ENCODE data around the gene PSMB8. TPM values are rescaled to one million over a fixed set of nuclear protein-coding genes. Genes with fewer than 3 reads are reported as not detected.

PSMB8 gene
- total RNA-seq, 1 experiment from 2014 or later, result 0.96 TPM

DNA sequence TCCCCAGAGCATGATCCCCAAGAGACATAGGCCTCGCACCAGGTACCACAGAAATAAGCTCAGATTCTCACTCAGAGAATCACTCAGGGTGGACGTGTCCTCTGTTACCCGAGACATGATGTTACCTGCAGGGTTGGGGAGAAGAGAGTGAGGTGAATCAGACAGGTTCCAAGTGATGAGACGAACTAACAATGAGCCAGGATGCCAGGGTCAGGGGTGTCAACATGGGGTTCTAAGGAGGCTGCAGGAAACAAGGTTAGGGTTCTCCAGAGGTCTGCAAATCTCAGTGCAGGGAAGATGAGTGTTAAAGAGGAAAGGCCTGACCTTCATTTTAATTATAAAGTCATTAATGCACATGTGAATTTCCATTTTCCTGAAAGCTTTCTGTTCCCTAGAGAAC, 7.2 kb upstream of the PSMB8 start:
- ATAC-seq, result no peak
- no peaks in the 10 kb centered on the region; a peak in 1 of 4 replicates for H3K36me3 ChIP-seq (ENCODE audit: control insufficient read depth in 1 of 2, insufficient read depth in 2 of 2, low read length in 2 of 2)
- POLR2A ChIA-PET, result no interaction called here

More for the DNA sequence above, 7.2 kb upstream of the PSMB8 start:
- H3K9me3 ChIP-seq (ENCODE audit: control insufficient read depth in 1 of 2, insufficient read depth in 1 of 2, low read depth in 1 of 2, low read length in 2 of 2), result no peaks in the 10 kb centered on the region
- intact Hi-C loops (cut with micrococcal nuclease), result loop anchor here (1.0 kb wide), 1 partner anchor 9 kb away; no protein-coding TSS in a partner anchor
- no peak overlapping the region for H3K4me3 ChIP-seq (replicated peaks in 1 of 2; ENCODE audit: low read depth in 1 of 2, low read length in 2 of 2)
- no peaks in the 10 kb centered on the region for H4K20me1 ChIP-seq (ENCODE audit: insufficient read depth)
- H3K79me2 ChIP-seq (ENCODE audit: insufficient read depth, low read length), result no peaks in the 10 kb centered on the region
- H2AFZ ChIP-seq (ENCODE audit: low read depth, low read length, poor library complexity, severe bottlenecking), result no peak overlapping the region
- DNase-seq (ENCODE audit: low read depth, low spot score), result no peak
- H3K27me3 ChIP-seq (ENCODE audit: insufficient read depth, low read length), result no peaks in the 10 kb centered on the region
- ChIA-PET RAD21 (ENCODE audit: low non-redundant PET in 1 of 2, low total read pairs in 2 of 2, uncharacterized antibody in 2 of 2, unreplicated experiment in 2 of 2) (no interaction called here), CTCF (interaction anchor here (1.5 to 2.0 kb wide), 2 partner anchors 10 to 13 kb away, joined by 8 to 9 read pairs; partner anchors contain the start of gene TAP2)
- H3K4me1 ChIP-seq (ENCODE audit: control insufficient read depth in 1 of 2, insufficient read depth in 2 of 2, low read length in 2 of 2), result peaks cover 8 to 17% of the 10 kb centered on the region in 2 experiments; a peak in 3 of 4 replicates
- H3K4me2 ChIP-seq (ENCODE audit: low read length), result no peak overlapping the region
- no peak for TF ChIP-seq YY1 (IDR thresholded peaks at IDR 0.05; ENCODE audit: extremely low read depth, insufficient replicate concordance, low read depth, low read length)
- TF ChIP-seq, protein P1, sequence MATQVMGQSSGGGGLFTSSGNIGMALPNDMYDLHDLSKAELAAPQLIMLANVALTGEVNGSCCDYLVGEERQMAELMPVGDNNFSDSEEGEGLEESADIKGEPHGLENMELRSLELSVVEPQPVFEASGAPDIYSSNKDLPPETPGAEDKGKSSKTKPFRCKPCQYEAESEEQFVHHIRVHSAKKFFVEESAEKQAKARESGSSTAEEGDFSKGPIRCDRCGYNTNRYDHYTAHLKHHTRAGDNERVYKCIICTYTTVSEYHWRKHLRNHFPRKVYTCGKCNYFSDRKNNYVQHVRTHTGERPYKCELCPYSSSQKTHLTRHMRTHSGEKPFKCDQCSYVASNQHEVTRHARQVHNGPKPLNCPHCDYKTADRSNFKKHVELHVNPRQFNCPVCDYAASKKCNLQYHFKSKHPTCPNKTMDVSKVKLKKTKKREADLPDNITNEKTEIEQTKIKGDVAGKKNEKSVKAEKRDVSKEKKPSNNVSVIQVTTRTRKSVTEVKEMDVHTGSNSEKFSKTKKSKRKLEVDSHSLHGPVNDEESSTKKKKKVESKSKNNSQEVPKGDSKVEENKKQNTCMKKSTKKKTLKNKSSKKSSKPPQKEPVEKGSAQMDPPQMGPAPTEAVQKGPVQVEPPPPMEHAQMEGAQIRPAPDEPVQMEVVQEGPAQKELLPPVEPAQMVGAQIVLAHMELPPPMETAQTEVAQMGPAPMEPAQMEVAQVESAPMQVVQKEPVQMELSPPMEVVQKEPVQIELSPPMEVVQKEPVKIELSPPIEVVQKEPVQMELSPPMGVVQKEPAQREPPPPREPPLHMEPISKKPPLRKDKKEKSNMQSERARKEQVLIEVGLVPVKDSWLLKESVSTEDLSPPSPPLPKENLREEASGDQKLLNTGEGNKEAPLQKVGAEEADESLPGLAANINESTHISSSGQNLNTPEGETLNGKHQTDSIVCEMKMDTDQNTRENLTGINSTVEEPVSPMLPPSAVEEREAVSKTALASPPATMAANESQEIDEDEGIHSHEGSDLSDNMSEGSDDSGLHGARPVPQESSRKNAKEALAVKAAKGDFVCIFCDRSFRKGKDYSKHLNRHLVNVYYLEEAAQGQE (IDR thresholded peaks at IDR 0.05; ENCODE audit: low read depth), result no peak
- TF ChIP-seq JUND (IDR thresholded peaks at IDR 0.05), result no peak
- no peak for TF ChIP-seq CEBPB (IDR thresholded peaks at IDR 0.05; ENCODE audit: low read depth)
- TF ChIP-seq POLR2A (IDR thresholded peaks at IDR 0.05; ENCODE audit: borderline replicate concordance, extremely low read depth, insufficient read depth, insufficient read length), result no peak
- no peak for TF ChIP-seq ZNF274 (IDR thresholded peaks at IDR 0.05; ENCODE audit: low read depth, low read length)
- no peak for TF ChIP-seq TCF7L2 (IDR thresholded peaks at IDR 0.05; ENCODE audit: borderline replicate concordance, extremely low read depth, insufficient read depth, insufficient read length)
- TF ChIP-seq, protein P2, sequence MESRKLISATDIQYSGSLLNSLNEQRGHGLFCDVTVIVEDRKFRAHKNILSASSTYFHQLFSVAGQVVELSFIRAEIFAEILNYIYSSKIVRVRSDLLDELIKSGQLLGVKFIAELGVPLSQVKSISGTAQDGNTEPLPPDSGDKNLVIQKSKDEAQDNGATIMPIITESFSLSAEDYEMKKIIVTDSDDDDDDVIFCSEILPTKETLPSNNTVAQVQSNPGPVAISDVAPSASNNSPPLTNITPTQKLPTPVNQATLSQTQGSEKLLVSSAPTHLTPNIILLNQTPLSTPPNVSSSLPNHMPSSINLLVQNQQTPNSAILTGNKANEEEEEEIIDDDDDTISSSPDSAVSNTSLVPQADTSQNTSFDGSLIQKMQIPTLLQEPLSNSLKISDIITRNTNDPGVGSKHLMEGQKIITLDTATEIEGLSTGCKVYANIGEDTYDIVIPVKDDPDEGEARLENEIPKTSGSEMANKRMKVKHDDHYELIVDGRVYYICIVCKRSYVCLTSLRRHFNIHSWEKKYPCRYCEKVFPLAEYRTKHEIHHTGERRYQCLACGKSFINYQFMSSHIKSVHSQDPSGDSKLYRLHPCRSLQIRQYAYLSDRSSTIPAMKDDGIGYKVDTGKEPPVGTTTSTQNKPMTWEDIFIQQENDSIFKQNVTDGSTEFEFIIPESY (IDR thresholded peaks at IDR 0.05; ENCODE audit: extremely low read depth, insufficient replicate concordance, low read length), result no peak
- TF ChIP-seq EZH2phosphoT487 (IDR thresholded peaks at IDR 0.05; ENCODE audit: borderline replicate concordance), result no peak
- no peak for TF ChIP-seq RAD21 (IDR thresholded peaks at IDR 0.05; ENCODE audit: low read depth)
- no peak for TF ChIP-seq FOSL1 (IDR thresholded peaks at IDR 0.05; ENCODE audit: low read depth)
- TF ChIP-seq SIN3A (IDR thresholded peaks at IDR 0.05; ENCODE audit: low read depth), result no peak
- TF ChIP-seq POLR2AphosphoS5 (IDR thresholded peaks at IDR 0.05; ENCODE audit: low read depth, low read length), result no peak
- TF ChIP-seq SP1 (IDR thresholded peaks at IDR 0.05; ENCODE audit: low read depth), result no peak
- TF ChIP-seq, protein P3, sequence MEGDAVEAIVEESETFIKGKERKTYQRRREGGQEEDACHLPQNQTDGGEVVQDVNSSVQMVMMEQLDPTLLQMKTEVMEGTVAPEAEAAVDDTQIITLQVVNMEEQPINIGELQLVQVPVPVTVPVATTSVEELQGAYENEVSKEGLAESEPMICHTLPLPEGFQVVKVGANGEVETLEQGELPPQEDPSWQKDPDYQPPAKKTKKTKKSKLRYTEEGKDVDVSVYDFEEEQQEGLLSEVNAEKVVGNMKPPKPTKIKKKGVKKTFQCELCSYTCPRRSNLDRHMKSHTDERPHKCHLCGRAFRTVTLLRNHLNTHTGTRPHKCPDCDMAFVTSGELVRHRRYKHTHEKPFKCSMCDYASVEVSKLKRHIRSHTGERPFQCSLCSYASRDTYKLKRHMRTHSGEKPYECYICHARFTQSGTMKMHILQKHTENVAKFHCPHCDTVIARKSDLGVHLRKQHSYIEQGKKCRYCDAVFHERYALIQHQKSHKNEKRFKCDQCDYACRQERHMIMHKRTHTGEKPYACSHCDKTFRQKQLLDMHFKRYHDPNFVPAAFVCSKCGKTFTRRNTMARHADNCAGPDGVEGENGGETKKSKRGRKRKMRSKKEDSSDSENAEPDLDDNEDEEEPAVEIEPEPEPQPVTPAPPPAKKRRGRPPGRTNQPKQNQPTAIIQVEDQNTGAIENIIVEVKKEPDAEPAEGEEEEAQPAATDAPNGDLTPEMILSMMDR (IDR thresholded peaks at IDR 0.05 in 2 of 3, conservative IDR thresholded peaks at IDR 0.05 in 1 of 3; ENCODE audit: borderline replicate concordance in 1 of 3, insufficient read depth in 1 of 3, low read depth in 2 of 3, low read length in 2 of 3), result no peak
- TF ChIP-seq ELF1 (IDR thresholded peaks at IDR 0.05; ENCODE audit: borderline replicate concordance, low read depth), result no peak
- H3K27ac ChIP-seq (ENCODE audit: low read depth, low read length), result no peak overlapping the region
- H3K9ac ChIP-seq (ENCODE audit: low read length), result no peak overlapping the region
- BruUV-seq (replicated peaks), result no TSS peak
- H3K9me2 ChIP-seq (ENCODE audit: insufficient read depth), result no peaks in the 10 kb centered on the region

Measured in HCT116 (cell line).